GM18505 (cell line): ENCODE results near the gene SCGN.
"Not testable (repeated sequence)": the region's sequence is repeated elsewhere in the genome, so short reads cannot be mapped to it uniquely, and the experiment has no call there.

Experiments
- ATAC-seq: cut with Tn5 transposase; IDR thresholded peaks from one replicate; pipeline ENCODE4 v1.9.1; 2021; ENCODE audit not compliant: unreplicated experiment
- POLR2A ChIP-seq: IDR thresholded peaks from 4 replicates; pipeline ENCODE4 v1.6.1; 2011; ENCODE audit warnings: borderline replicate concordance; ENCODE audit not compliant: insufficient read depth, insufficient read length; ENCODE audit errors: extremely low read depth

Gene SCGN

GRCh38 chr6:25732468-25733198 is 80.6 kb downstream of the SCGN start:
- no peak for TF ChIP-seq POLR2A
- no peak for ATAC-seq

- no peak for TF ChIP-seq POLR2A
- no peak for ATAC-seq
Observed at GRCh38 chr6:25735261-25735660, 83.2 kb downstream of the SCGN start.

GRCh38 chr6:25743868-25744267 is 91.9 kb downstream of the SCGN start:
- ATAC-seq = no peak
- no peak for TF ChIP-seq POLR2A

GRCh38 chr6:25745836-25746235 is 93.8 kb downstream of the SCGN start:
- no peak for TF ChIP-seq POLR2A
- no peak for ATAC-seq

GRCh38 chr6:25746968-25747367 is 95.0 kb downstream of the SCGN start:
- TF ChIP-seq POLR2A = no peak

GRCh38 chr6:25747477-25747876 is 95.5 kb downstream of the SCGN start:
- ATAC-seq = no peak
- no peak for TF ChIP-seq POLR2A

More at GRCh38 chr6:25746968-25747367, 95.0 kb downstream of the SCGN start:
- ATAC-seq = no peak

GRCh38 chr6:25748049-25748448 is 96.0 kb downstream of the SCGN start:
- no peak for ATAC-seq
- no peak for TF ChIP-seq POLR2A

GRCh38 chr6:25748601-25749517 is 96.8 kb downstream of the SCGN start:
- not testable (repeated sequence) for ATAC-seq

GRCh38 chr6:25749837-25750236 is 97.8 kb downstream of the SCGN start:
- ATAC-seq = no peak

GRCh38 chr6:25750906-25751305 is 98.9 kb downstream of the SCGN start:
- no peak for ATAC-seq
- no peak for TF ChIP-seq POLR2A

More at GRCh38 chr6:25749837-25750236, 97.8 kb downstream of the SCGN start:
- TF ChIP-seq POLR2A = no peak
